NCI-H226 (cell line): ENCODE data around the gene ALKAL2.

Source experiments
- DNase-seq: peaks from one replicate; pipeline ENCODE4 v3.0.0-alpha.2; 2015

The ALKAL2 gene

DNA sequence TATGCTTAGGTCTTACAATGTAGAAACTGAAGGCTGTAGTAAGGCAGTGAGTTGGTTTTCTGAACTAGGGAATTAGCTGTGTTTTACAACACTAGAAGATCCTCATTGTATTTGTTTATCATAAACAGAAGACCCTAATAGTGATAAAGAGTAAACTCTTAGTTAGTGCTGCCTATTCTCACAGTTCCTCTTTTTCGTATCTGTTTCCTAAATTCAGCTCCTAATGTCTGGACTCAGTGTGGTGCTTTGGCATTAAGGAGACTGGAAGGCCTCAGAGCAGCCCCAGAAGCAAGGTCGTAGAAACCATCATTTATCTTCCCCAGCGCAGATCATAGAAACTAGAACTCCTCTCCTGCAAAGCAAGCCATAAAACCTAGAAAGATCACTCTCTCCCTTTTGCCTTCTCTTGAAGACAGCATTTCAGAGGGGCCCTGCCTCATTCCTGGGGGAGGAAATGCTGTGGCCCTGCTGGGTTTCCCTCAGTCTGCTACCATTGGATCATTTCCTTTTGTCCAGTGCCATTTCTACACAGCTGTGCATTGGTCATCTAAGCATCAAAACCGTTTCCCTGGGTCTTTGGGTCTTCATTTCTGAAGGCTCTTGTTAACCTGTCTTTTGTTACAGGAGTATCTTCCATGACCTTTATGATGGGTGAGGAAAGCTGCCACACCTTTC lies 18.4 kb downstream of the ALKAL2 start:
- DNase-seq = no peak

GRCh38 chr2:268323-268722 lies 19.6 kb downstream of the ALKAL2 start:
- no peak for DNase-seq

GRCh38 chr2:264493-265468 lies 23.1 kb downstream of the ALKAL2 start, which contains the start of gene ACP1:
Gene ACP1 (plus strand): TSS chr2:264947. CDS start chr2:264965, 18 bp downstream.
- peak; percentile 81 for DNase-seq

DNA sequence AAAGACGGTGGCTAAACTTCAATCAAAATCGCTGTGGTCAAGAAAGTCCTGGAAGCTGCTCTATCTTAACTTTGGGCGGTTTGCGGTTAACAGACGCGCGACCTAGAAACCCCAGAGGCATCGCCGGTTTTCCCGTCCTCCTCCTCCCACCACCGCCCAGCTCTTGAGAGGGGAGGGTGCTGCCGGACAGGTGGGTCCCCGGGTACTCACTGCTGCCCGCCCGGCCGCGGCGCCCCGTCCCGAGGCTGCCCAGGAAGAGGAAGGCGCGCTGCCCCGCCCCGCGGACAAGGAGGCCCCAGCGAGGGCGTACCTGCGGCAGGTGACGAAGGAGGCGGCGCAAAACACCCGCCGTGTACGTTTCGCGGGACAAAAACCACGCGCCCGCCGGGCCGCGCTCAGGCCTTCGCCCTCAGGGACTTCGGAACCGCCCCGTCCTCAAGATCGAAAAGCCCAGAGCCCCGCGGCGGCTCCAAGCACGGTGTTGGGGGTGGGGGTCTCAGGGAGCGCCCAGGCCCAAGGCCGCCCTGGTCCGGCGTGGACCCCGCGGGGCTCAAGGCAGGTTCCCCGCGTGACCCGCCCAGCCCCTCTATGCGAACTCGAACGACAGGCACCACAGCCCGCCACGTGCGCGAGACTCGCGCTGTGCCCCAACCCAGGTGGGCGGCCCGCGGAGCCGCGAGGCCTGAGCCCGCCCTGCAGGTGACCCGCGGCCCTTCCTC lies 24.0 kb downstream of the ALKAL2 start, which contains the start of gene SH3YL1:
TSS of gene SH3YL1 (minus strand) at position 259 of the 719 bp plus-strand sequence. CDS start at position 211, 48 bp downstream.
- DNase-seq = no peak

DNA sequence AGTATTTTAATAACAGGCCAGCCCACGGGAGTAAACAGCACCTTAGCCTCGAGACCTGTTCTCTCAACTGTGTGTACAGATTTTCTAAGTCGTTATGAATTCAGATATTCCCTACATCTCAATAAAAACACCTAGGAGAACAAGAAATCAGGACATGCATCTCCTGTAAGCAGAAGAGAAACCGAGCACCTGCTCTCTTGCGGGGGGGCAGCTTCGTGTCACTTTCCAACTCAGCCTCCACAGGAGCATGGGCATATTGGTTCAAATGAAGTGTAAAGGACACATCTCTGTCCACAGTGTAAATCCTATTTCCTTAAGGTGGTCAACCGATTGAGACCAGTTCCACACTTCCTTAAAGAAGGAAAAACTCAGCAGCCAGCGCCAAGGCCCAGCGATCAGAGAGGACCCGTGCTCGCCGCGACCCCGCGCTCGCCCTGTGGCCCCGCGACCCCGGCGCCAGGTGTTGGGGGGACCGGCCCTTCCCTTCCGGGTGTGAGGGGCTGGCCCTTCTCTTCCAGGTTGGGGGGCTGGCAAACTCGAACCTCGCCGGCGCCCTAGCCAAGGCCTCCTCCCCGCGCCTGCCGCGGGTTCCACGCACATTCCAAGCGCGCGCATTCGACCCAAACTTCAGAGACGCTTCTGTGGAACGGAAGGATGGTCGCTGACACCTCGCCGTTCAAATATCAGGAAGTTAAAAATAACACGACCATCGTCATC lies 24.7 kb downstream of the ALKAL2 start:
- DNase-seq = no peak

GRCh38 chr2:262117-262516 lies 25.8 kb downstream of the ALKAL2 start:
- no peak for DNase-seq

- DNase-seq = no peak
Measured at GRCh38 chr2:260507-261161, 27.3 kb downstream of the ALKAL2 start.

GRCh38 chr2:259789-260331 lies 28.0 kb downstream of the ALKAL2 start:
- no peak for DNase-seq

DNA sequence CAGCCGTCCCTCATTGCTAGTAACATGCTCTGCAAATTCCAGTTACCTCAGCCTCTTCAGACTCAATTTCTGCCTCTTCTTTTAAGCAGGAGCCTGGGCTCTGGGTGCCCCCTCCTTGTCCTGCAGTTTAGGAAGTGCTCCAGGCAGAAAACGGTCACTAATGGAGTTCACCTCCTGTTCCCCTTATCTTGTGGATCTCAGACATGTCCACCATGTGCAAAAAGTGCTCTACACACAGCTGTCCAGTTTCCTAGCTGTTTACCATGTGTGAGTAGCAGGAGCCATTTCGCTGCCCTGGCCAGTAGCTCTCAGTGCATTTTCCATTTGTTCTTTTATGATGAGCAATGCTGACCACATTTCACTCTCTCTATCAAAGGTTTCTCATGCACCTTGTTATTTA lies 29.0 kb downstream of the ALKAL2 start:
- no peak for DNase-seq

GRCh38 chr2:257842-258241 lies 30.0 kb downstream of the ALKAL2 start:
- DNase-seq = no peak

DNA sequence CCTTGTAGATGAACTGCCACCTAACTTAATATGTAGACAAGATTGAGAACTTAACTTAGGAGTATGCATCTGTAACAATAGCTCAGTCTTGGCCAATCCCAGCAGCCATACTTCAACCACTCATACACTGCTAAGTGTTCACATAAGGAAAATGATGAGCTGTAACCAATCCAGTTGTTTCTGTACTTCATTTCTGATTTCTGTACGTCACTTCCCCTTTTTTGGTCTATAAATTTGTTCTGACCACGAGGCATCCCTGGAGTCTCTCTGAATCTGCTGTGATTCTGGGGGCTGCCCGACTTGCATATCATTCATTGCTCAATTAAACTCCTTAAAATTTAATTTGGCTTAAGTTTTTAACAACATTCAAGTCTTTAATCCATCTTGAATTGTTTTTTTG lies 30.5 kb downstream of the ALKAL2 start:
- no peak for DNase-seq

DNA sequence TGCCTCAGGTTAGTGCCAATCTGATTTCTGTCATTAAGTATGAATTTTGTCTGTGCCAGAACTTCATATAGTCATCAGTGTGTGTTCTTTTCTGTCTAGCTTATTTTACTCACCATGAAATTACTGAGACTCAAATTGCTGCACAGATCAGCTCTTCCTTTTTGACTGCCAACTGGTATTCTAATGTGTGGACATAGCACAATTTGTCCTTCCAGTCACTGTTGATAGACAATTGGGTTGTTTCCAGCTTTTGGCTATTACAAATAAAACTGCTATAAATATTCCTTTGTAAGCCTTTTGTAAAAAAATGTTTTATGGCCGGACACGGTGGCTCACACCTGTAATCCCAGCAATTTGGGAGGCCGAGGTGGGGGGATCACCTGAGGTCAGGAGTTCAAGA lies 31.8 kb downstream of the ALKAL2 start:
- no peak for DNase-seq

DNA sequence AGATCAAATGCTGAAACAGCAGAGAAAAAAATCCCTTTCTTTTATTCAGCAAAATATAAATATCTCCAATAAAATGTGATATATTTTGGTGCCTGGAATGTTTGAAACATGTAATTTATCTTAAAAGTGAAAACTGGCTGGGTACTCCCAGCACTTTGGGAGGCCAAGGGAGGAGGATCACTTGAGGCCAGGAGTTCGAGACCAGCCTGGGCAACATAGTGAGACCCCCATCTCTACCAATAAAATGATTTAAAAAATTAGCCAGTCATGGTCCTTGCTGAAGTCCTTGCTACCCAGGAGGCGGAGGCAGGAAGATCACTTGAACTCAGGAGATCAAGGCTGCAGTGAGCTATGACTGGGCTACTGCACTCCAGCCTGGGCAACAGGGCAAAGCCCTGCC lies 32.7 kb downstream of the ALKAL2 start:
- DNase-seq = no peak

DNA sequence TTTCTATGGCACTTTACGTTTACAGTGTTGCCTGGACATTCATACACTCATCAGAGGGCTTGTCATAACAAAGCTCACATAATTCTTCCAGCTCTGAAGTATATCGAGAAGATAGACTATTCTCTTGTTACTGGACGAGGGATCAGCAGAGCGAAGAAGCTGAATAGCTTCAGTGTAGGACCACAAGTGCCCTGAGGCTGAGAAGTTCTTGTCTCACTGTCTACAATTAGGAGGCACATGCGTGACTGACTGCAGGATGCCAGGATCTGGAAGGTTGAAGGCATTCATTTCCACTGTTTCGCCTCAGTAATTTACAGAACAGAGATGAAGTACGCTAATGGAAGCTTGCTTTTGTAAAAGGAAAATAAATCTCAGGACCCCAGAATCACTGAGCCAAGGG lies 33.6 kb downstream of the ALKAL2 start:
- DNase-seq = no peak

GRCh38 chr2:253202-253638 lies 34.7 kb downstream of the ALKAL2 start:
- no peak for DNase-seq

GRCh38 chr2:252001-252602 lies 35.8 kb downstream of the ALKAL2 start:
- DNase-seq = no peak

GRCh38 chr2:249538-250042 lies 38.3 kb downstream of the ALKAL2 start:
- DNase-seq = no peak

GRCh38 chr2:248724-249123 lies 39.2 kb downstream of the ALKAL2 start:
- DNase-seq = no peak

- DNase-seq = peak; percentile 45
Measured at GRCh38 chr2:246489-247144, 41.3 kb downstream of the ALKAL2 start.

GRCh38 chr2:244547-244946 lies 43.3 kb downstream of the ALKAL2 start:
- DNase-seq = no peak
